HCT116 (cell line): ENCODE data around the gene GRAMD1C. TPM values are rescaled to one million over a fixed set of nuclear protein-coding genes. Genes with fewer than 3 reads are reported as not detected.

Source experiments
- ATAC-seq: fragments of 200-7000 bp; cut with Tn5 transposase; 2 replicates; pipeline ENCODE4 v1.9.1; 2020; ENCODE audit warnings: mild to moderate bottlenecking, moderate library complexity
- BruUV-seq: library from RNA; stranded (reverse); fragments of 400-500 nt; replicated peaks from 2 replicates; lab custom pipeline; 2021; lab: Mats Ljungman, UMichigan
- CTCF ChIA-PET: fragments of 300-600 bp; sonication (Branson Sonifier 250); formaldehyde crosslinking; loops from one replicate; lab custom pipeline; 2021; ENCODE audit warnings: antibody characterized with exemption; lab: Charles Lee
- POLR2A ChIA-PET: fragments of 300-600, 350-600 bp; sonication (Branson Sonifier 250); formaldehyde crosslinking; loops from one replicate; lab custom pipeline; 2021; ENCODE audit warnings: antibody characterized with exemption; lab: Charles Lee
- RAD21 ChIA-PET, 2 experiments: fragments of 300-600 bp; sonication (Branson Sonifier 250); formaldehyde crosslinking; loops; one replicate each; lab custom pipeline; 2023; ENCODE audit warnings: low total read pairs in 2 of 2; ENCODE audit not compliant: uncharacterized antibody in 2 of 2, unreplicated experiment in 2 of 2, low non-redundant PET in 1 of 2; lab: Charles Lee
- DNase-seq: peaks from one replicate; pipeline ENCODE4 v3.0.0-alpha.2; 2010; ENCODE audit warnings: low read depth, low spot score
- H2AFZ ChIP-seq: fragments of 200-600 bp; shearing (Covaris generic), sonication (generic); 2 replicates; pipeline ENCODE4 v1.6.1; 2017; ENCODE audit warnings: low read depth, mixed run types, mixed read lengths, antibody characterized with exemption, low read length; ENCODE audit not compliant: poor library complexity, severe bottlenecking
- H3K27ac ChIP-seq: 2 replicates; pipeline ENCODE4 v1.5.1; 2012; ENCODE audit warnings: low read depth, low read length
- H3K27me3 ChIP-seq: fragments of 200-600 bp; sonication (generic); 2 replicates; pipeline ENCODE4 v1.6.1; 2016; ENCODE audit warnings: mixed run types, low read length, mixed read lengths; ENCODE audit not compliant: insufficient read depth
- H3K36me3 ChIP-seq, 2 experiments: fragments of 200-500 bp in 1 of 2; fragments of 200-600 bp in 1 of 2; sonication (Bioruptor generic) in 1 of 2; sonication (generic) in 1 of 2; 2 replicates each; pipeline versions ENCODE4 v1.5.1 to v1.6.1; 2014 to 2016; ENCODE audit warnings: low read length in 2 of 2, inconsistent platforms in 1 of 2, mixed read lengths in 1 of 2, mixed run types in 1 of 2; ENCODE audit not compliant: insufficient read depth in 2 of 2, control insufficient read depth in 1 of 2
- H3K4me1 ChIP-seq, 2 experiments: fragments of 200-600 bp in 1 of 2; sonication (generic) in 1 of 2; 2 replicates each; pipeline versions ENCODE4 v1.5.1 to v1.6.1; 2012 to 2017; ENCODE audit warnings: low read length in 2 of 2, inconsistent platforms in 1 of 2, mild to moderate bottlenecking in 1 of 2, mixed read lengths in 1 of 2, mixed run types in 1 of 2, moderate library complexity in 1 of 2; ENCODE audit not compliant: insufficient read depth in 2 of 2, control insufficient read depth in 1 of 2
- H3K4me2 ChIP-seq: fragments of 200-600 bp; sonication (generic); 2 replicates; pipeline ENCODE4 v1.6.1; 2017; ENCODE audit warnings: mixed run types, low read length, mixed read lengths
- H3K4me3 ChIP-seq, 2 experiments: fragments of 200-600 bp in 1 of 2; sonication (generic) in 1 of 2; replicated peaks in 1 of 2; 2 replicates each; pipeline ENCODE4 v1.5.1; 2011 to 2016; ENCODE audit warnings: low read length in 2 of 2, control low read depth in 1 of 2, low read depth in 1 of 2, mild to moderate bottlenecking in 1 of 2, mixed read lengths in 1 of 2, mixed run types in 1 of 2
- H3K79me2 ChIP-seq: fragments of 200-600 bp; sonication (generic); 2 replicates; pipeline ENCODE4 v1.6.1; 2017; ENCODE audit warnings: mild to moderate bottlenecking, mixed run types, low read length, moderate library complexity, mixed read lengths; ENCODE audit not compliant: insufficient read depth
- H3K9ac ChIP-seq: fragments of 200-600 bp; sonication (generic); 2 replicates; pipeline ENCODE4 v1.6.1; 2016; ENCODE audit warnings: low read length, mixed read lengths
- H3K9me2 ChIP-seq: fragments of 200-600 bp; sonication (generic), shearing (Covaris generic); 2 replicates; pipeline ENCODE4 v1.6.1; 2017; ENCODE audit warnings: mixed run types, mild to moderate bottlenecking, moderate library complexity; ENCODE audit not compliant: insufficient read depth
- H3K9me3 ChIP-seq, 2 experiments: fragments of 200-500 bp in 1 of 2; fragments of 200-600 bp in 1 of 2; sonication (Bioruptor generic) in 1 of 2; sonication (generic) in 1 of 2; 2 replicates each; pipeline ENCODE4 v1.6.1; 2014 to 2017; ENCODE audit warnings: low read length in 2 of 2, mixed read lengths in 2 of 2, inconsistent platforms in 1 of 2, low read depth in 1 of 2, mild to moderate bottlenecking in 1 of 2, mixed run types in 1 of 2, moderate library complexity in 1 of 2; ENCODE audit not compliant: control insufficient read depth in 1 of 2, insufficient read depth in 1 of 2
- H4K20me1 ChIP-seq: fragments of 200-600 bp; sonication (generic), shearing (Covaris generic); 2 replicates; pipeline ENCODE4 v1.6.1; 2017; ENCODE audit warnings: mixed run types, mild to moderate bottlenecking, moderate library complexity; ENCODE audit not compliant: insufficient read depth
- FOSL1 ChIP-seq: IDR thresholded peaks from 2 replicates; pipeline ENCODE4 v1.6.1; 2012; ENCODE audit warnings: low read depth
- ZFX ChIP-seq: fragments of 450-650 bp; IDR thresholded peaks from 2 replicates; pipeline ENCODE4 v1.6.1; 2017
- intact Hi-C: fragments of 100-400 bp; cut with micrococcal nuclease; formaldehyde crosslinking; loops from 2 replicates; pipeline ENCODE4 v1.10.0; 2022
- total RNA-seq: library from RNA; stranded (reverse); gene quantifications from one replicate; pipeline ENCODE4 v1.2.1, GENCODE V29; 2021; ENCODE audit not compliant: unreplicated experiment
- TF ChIP-seq, protein P1 (sequence below): IDR thresholded peaks from 2 replicates; pipeline ENCODE4 v1.6.1; 2012
- TF ChIP-seq, protein P2 (sequence below): IDR thresholded peaks from 2 replicates; pipeline ENCODE4 v1.6.1; 2011; ENCODE audit warnings: mild to moderate bottlenecking, low read length, moderate library complexity; ENCODE audit not compliant: insufficient replicate concordance; ENCODE audit errors: extremely low read depth
- TF ChIP-seq, protein P3 (sequence below), 3 experiments: fragments of 200-600 bp in 1 of 3; sonication (generic) in 1 of 3; IDR thresholded peaks in 2 of 3; conservative IDR thresholded peaks in 1 of 3; 2 replicates each; pipeline ENCODE4 v1.5.1; 2012 to 2017; ENCODE audit warnings: low read depth in 2 of 3, low read length in 2 of 3, antibody characterized with exemption in 1 of 3, borderline replicate concordance in 1 of 3, control low read depth in 1 of 3, mild to moderate bottlenecking in 1 of 3, mixed read lengths in 1 of 3, mixed run types in 1 of 3, moderate library complexity in 1 of 3; ENCODE audit not compliant: insufficient read depth in 1 of 3

The GRAMD1C gene
- total RNA-seq, 1 experiment from 2014 or later: 7.9 TPM

DNA sequence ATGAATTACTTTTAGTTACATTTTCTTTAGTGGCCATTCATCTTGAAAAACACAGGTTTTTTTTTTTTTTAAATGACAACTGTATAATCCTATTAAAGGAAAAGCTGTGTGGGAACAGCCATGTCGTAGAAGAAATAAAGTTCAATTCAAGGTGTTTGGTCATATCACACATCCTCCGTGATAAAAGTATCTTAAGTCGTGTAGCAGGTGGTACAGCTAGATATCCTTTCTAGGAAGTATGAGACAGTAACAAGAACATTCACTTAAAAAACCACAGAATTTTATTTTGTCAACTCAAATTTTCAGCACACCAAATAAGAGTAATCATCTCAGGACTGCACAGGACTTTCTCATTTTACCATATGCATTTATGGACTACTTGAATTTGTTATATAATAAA lies 125.3 kb downstream of the GRAMD1C start:
- Histone ChIP-seq H3K4me3 (no peak overlapping the region), H3K9ac (no peak overlapping the region), H2AFZ (no peak overlapping the region), H3K4me1 (no peaks in the 10 kb centered on the region), H3K4me2 (no peak overlapping the region), H3K9me3 (no peaks in the 10 kb centered on the region), H3K79me2 (no peaks in the 10 kb centered on the region), H3K36me3 (peaks cover 2 to 3% of the 10 kb centered on the region in 2 experiments; a peak in 2 of 4 replicates), H3K27me3 (no peaks in the 10 kb centered on the region), H4K20me1 (no peaks in the 10 kb centered on the region), H3K9me2 (no peaks in the 10 kb centered on the region), H3K27ac (no peak overlapping the region)
- BruUV-seq: no TSS peak
- ChIA-PET CTCF (no interaction called here), RAD21 (no interaction called here), POLR2A (no interaction called here)
- DNase-seq: no peak
- no peak for TF ChIP-seq ZFX
- TF ChIP-seq, protein P1, sequence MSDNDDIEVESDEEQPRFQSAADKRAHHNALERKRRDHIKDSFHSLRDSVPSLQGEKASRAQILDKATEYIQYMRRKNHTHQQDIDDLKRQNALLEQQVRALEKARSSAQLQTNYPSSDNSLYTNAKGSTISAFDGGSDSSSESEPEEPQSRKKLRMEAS: no peak
- TF ChIP-seq, protein P2, sequence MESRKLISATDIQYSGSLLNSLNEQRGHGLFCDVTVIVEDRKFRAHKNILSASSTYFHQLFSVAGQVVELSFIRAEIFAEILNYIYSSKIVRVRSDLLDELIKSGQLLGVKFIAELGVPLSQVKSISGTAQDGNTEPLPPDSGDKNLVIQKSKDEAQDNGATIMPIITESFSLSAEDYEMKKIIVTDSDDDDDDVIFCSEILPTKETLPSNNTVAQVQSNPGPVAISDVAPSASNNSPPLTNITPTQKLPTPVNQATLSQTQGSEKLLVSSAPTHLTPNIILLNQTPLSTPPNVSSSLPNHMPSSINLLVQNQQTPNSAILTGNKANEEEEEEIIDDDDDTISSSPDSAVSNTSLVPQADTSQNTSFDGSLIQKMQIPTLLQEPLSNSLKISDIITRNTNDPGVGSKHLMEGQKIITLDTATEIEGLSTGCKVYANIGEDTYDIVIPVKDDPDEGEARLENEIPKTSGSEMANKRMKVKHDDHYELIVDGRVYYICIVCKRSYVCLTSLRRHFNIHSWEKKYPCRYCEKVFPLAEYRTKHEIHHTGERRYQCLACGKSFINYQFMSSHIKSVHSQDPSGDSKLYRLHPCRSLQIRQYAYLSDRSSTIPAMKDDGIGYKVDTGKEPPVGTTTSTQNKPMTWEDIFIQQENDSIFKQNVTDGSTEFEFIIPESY: no peak
- intact Hi-C loops: no loop called here
- no peak for ATAC-seq

DNA sequence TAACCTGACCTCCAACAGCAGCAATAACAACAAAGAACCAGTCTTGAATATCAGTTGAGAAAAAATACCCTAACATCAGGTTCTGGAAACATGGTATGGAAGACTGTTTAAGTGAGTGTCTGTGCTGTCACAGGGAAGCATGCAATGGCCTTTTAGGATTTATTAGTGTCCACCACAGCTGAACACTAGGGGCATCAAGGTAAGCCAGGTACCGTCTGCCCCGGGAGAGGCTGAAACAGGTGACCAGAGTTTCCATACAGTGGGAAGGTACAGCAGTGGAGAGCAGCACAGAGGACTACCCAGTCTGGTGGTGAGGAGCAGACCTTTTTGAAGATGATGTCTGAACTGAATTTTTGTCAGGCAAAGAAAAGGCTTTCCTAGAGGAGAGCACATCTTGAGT lies 127.6 kb downstream of the GRAMD1C start:
- Histone ChIP-seq H2AFZ (no peak overlapping the region), H3K4me3 (no peak overlapping the region), H3K36me3 (no peaks in the 10 kb centered on the region; a peak in 1 of 4 replicates), H4K20me1 (no peaks in the 10 kb centered on the region), H3K9ac (no peak overlapping the region), H3K27me3 (no peaks in the 10 kb centered on the region), H3K4me2 (no peak overlapping the region), H3K9me2 (no peaks in the 10 kb centered on the region), H3K9me3 (no peaks in the 10 kb centered on the region), H3K79me2 (no peaks in the 10 kb centered on the region), H3K27ac (no peak overlapping the region), H3K4me1 (no peaks in the 10 kb centered on the region)
- intact Hi-C loops: no loop called here
- POLR2A ChIA-PET: no interaction called here
- ATAC-seq: peak; percentile 88
- no peak for DNase-seq
- BruUV-seq: no TSS peak
- CTCF ChIA-PET: no interaction called here
- RAD21 ChIA-PET: no interaction called here
- TF ChIP-seq FOSL1: no peak
- TF ChIP-seq, protein P3, sequence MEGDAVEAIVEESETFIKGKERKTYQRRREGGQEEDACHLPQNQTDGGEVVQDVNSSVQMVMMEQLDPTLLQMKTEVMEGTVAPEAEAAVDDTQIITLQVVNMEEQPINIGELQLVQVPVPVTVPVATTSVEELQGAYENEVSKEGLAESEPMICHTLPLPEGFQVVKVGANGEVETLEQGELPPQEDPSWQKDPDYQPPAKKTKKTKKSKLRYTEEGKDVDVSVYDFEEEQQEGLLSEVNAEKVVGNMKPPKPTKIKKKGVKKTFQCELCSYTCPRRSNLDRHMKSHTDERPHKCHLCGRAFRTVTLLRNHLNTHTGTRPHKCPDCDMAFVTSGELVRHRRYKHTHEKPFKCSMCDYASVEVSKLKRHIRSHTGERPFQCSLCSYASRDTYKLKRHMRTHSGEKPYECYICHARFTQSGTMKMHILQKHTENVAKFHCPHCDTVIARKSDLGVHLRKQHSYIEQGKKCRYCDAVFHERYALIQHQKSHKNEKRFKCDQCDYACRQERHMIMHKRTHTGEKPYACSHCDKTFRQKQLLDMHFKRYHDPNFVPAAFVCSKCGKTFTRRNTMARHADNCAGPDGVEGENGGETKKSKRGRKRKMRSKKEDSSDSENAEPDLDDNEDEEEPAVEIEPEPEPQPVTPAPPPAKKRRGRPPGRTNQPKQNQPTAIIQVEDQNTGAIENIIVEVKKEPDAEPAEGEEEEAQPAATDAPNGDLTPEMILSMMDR (IDR thresholded peaks at IDR 0.05 in 2 of 3, conservative IDR thresholded peaks at IDR 0.05 in 1 of 3; ENCODE audit: borderline replicate concordance in 1 of 3, insufficient read depth in 1 of 3, low read depth in 2 of 3, low read length in 2 of 3): peak in 2 of 3 experiments; percentile 41 to 49; a peak in 4 of 6 replicates
